Ammon's horn (tissue), 1 donor: ENCODE data around the gene ADAP2.
"Not testable (repeated sequence)": the region's sequence is repeated elsewhere in the genome, so short reads cannot be mapped to it uniquely, and the experiment has no call there.

Experiments used
- DNase-seq: peaks from one replicate; pipeline ENCODE4 v3.0.0-alpha.2; 2016; ENCODE audit warnings: low spot score

The ADAP2 gene

GRCh38 chr17:30921544-30922196 is at the start of gene ADAP2:
ADAP2 (plus strand) TSS chr17:30921945; CDS start chr17:30922015, 70 bp downstream.
- DNase-seq: peak; percentile 53

- no peak for DNase-seq
Measured at GRCh38 chr17:30886187-30886586, 35.6 kb upstream of the ADAP2 start.

- DNase-seq: no peak
Measured at GRCh38 chr17:30894236-30894635, 27.5 kb upstream of the ADAP2 start.

- DNase-seq: no peak
Measured at GRCh38 chr17:30897311-30897710, 24.4 kb upstream of the ADAP2 start.

- peak; percentile 12 for DNase-seq
Measured at GRCh38 chr17:30905742-30906100, 16.0 kb upstream of the ADAP2 start.

GRCh38 chr17:30906101-30906911 is 15.4 kb upstream of the ADAP2 start, which contains the start of gene TEFM:
TEFM (minus strand) TSS chr17:30906238; CDS start chr17:30906198, 40 bp downstream.
- DNase-seq: peak; percentile 92

GRCh38 chr17:30908717-30909420 is 12.9 kb upstream of the ADAP2 start:
- no peak for DNase-seq

- DNase-seq: not testable (repeated sequence)
Measured at GRCh38 chr17:30910151-30910550, 11.6 kb upstream of the ADAP2 start.

- DNase-seq: no peak
Measured at GRCh38 chr17:30913955-30914354, 7.8 kb upstream of the ADAP2 start.

- DNase-seq: no peak
Measured at GRCh38 chr17:30915833-30916611, 5.7 kb upstream of the ADAP2 start.

- no peak for DNase-seq
Measured at GRCh38 chr17:30917050-30917449, 4.7 kb upstream of the ADAP2 start.

- DNase-seq: no peak
Measured at GRCh38 chr17:30920282-30920681, 1.5 kb upstream of the ADAP2 start.

- no peak for DNase-seq
Measured at GRCh38 chr17:30920683-30921543, 832 bp upstream of the ADAP2 start.

- no peak for DNase-seq
Measured at GRCh38 chr17:30922235-30923030, 688 bp downstream of the ADAP2 start.

- DNase-seq: no peak
Measured at GRCh38 chr17:30924341-30924740, 2.6 kb downstream of the ADAP2 start.

- no peak for DNase-seq
Measured at GRCh38 chr17:30926516-30926915, 4.8 kb downstream of the ADAP2 start.

GRCh38 chr17:30927756-30928155 is 6.0 kb downstream of the ADAP2 start:
- no peak for DNase-seq

- DNase-seq: no peak
Measured at GRCh38 chr17:30928584-30928983, 6.8 kb downstream of the ADAP2 start.

- DNase-seq: no peak
Measured at GRCh38 chr17:30929081-30929633, 7.4 kb downstream of the ADAP2 start.

- DNase-seq: not testable (repeated sequence)
Measured at GRCh38 chr17:30929861-30930260, 8.1 kb downstream of the ADAP2 start.
